Measurements from ENCODE around the gene HMCN2.

HMCN2 gene

GRCh38 chr9:130467316-130467715 lies 201.8 kb downstream of the HMCN2 start:
- H3K9ac ChIP-seq (ENCODE audit: low read depth in 1 of 2, low read length in 2 of 2) = no peak overlapping the region
- no peak overlapping the region for H3K27ac ChIP-seq (ENCODE audit: low read depth in 2 of 2, low read length in 2 of 2)
- H3K27me3 ChIP-seq (ENCODE audit: control insufficient read depth in 2 of 2, insufficient read depth in 2 of 2, low read length in 2 of 2) = no peaks in the 10 kb centered on the region
- no peaks in the 10 kb centered on the region for H3K36me3 ChIP-seq (ENCODE audit: control insufficient read depth in 2 of 2, insufficient read depth in 2 of 2, low read length in 2 of 2)
- H3K4me3 ChIP-seq (ENCODE audit: low read length in 2 of 2) = no peak overlapping the region
- H3K4me1 ChIP-seq (ENCODE audit: control insufficient read depth in 2 of 2, insufficient read depth in 2 of 2, low read length in 2 of 2) = no peaks in the 10 kb centered on the region
- H3K9me3 ChIP-seq (ENCODE audit: control insufficient read depth in 2 of 2, low read length in 2 of 2) = no peaks in the 10 kb centered on the region

- Histone ChIP-seq H3K4me3 (ENCODE audit: low read length in 2 of 2) (no peak overlapping the region), H3K27ac (ENCODE audit: low read depth in 2 of 2, low read length in 2 of 2) (no peak overlapping the region), H3K9ac (ENCODE audit: low read depth in 1 of 2, low read length in 2 of 2) (no peak overlapping the region), H3K4me1 (ENCODE audit: control insufficient read depth in 2 of 2, insufficient read depth in 2 of 2, low read length in 2 of 2) (no peaks in the 10 kb centered on the region), H3K9me3 (ENCODE audit: control insufficient read depth in 2 of 2, low read length in 2 of 2) (no peaks in the 10 kb centered on the region), H3K27me3 (ENCODE audit: control insufficient read depth in 2 of 2, insufficient read depth in 2 of 2, low read length in 2 of 2) (no peaks in the 10 kb centered on the region), H3K36me3 (ENCODE audit: control insufficient read depth in 2 of 2, insufficient read depth in 2 of 2, low read length in 2 of 2) (no peaks in the 10 kb centered on the region)
Observed at GRCh38 chr9:130468566-130468965, 203.0 kb downstream of the HMCN2 start.

GRCh38 chr9:130470269-130470668 lies 204.7 kb downstream of the HMCN2 start:
- Histone ChIP-seq H3K9me3 (ENCODE audit: control insufficient read depth in 2 of 2, low read length in 2 of 2) (no peaks in the 10 kb centered on the region), H3K9ac (ENCODE audit: low read depth in 1 of 2, low read length in 2 of 2) (no peak overlapping the region), H3K4me3 (ENCODE audit: low read length in 2 of 2) (no peak overlapping the region), H3K4me1 (ENCODE audit: control insufficient read depth in 2 of 2, insufficient read depth in 2 of 2, low read length in 2 of 2) (no peaks in the 10 kb centered on the region), H3K36me3 (ENCODE audit: control insufficient read depth in 2 of 2, insufficient read depth in 2 of 2, low read length in 2 of 2) (no peaks in the 10 kb centered on the region), H3K27me3 (ENCODE audit: control insufficient read depth in 2 of 2, insufficient read depth in 2 of 2, low read length in 2 of 2) (no peaks in the 10 kb centered on the region), H3K27ac (ENCODE audit: low read depth in 2 of 2, low read length in 2 of 2) (no peak overlapping the region)

GRCh38 chr9:130470950-130471349 lies 205.4 kb downstream of the HMCN2 start:
- Histone ChIP-seq H3K4me1 (ENCODE audit: control insufficient read depth in 2 of 2, insufficient read depth in 2 of 2, low read length in 2 of 2) (no peaks in the 10 kb centered on the region), H3K36me3 (ENCODE audit: control insufficient read depth in 2 of 2, insufficient read depth in 2 of 2, low read length in 2 of 2) (no peaks in the 10 kb centered on the region), H3K27me3 (ENCODE audit: control insufficient read depth in 2 of 2, insufficient read depth in 2 of 2, low read length in 2 of 2) (no peaks in the 10 kb centered on the region), H3K4me3 (ENCODE audit: low read length in 2 of 2) (no peak overlapping the region), H3K9ac (ENCODE audit: low read depth in 1 of 2, low read length in 2 of 2) (no peak overlapping the region), H3K27ac (ENCODE audit: low read depth in 2 of 2, low read length in 2 of 2) (no peak overlapping the region), H3K9me3 (ENCODE audit: control insufficient read depth in 2 of 2, low read length in 2 of 2) (no peaks in the 10 kb centered on the region)

GRCh38 chr9:130471411-130472183 lies 206.0 kb downstream of the HMCN2 start:
- no peaks in the 10 kb centered on the region for H3K36me3 ChIP-seq (ENCODE audit: control insufficient read depth in 2 of 2, insufficient read depth in 2 of 2, low read length in 2 of 2)
- no peaks in the 10 kb centered on the region for H3K27me3 ChIP-seq (ENCODE audit: control insufficient read depth in 2 of 2, insufficient read depth in 2 of 2, low read length in 2 of 2)
- no peak overlapping the region for H3K9ac ChIP-seq (ENCODE audit: low read depth in 1 of 2, low read length in 2 of 2)
- H3K9me3 ChIP-seq (ENCODE audit: control insufficient read depth in 2 of 2, low read length in 2 of 2) = no peaks in the 10 kb centered on the region
- no peak overlapping the region for H3K4me3 ChIP-seq (ENCODE audit: low read length in 2 of 2)
- H3K27ac ChIP-seq (ENCODE audit: low read depth in 2 of 2, low read length in 2 of 2) = no peak overlapping the region
- H3K4me1 ChIP-seq (ENCODE audit: control insufficient read depth in 2 of 2, insufficient read depth in 2 of 2, low read length in 2 of 2) = no peaks in the 10 kb centered on the region

GRCh38 chr9:130472184-130472705 lies 206.7 kb downstream of the HMCN2 start:
- Histone ChIP-seq H3K36me3 (ENCODE audit: control insufficient read depth in 2 of 2, insufficient read depth in 2 of 2, low read length in 2 of 2) (peaks cover 0 to 3% of the 10 kb centered on the region in 2 donors), H3K4me1 (ENCODE audit: control insufficient read depth in 2 of 2, insufficient read depth in 2 of 2, low read length in 2 of 2) (no peaks in the 10 kb centered on the region), H3K27me3 (ENCODE audit: control insufficient read depth in 2 of 2, insufficient read depth in 2 of 2, low read length in 2 of 2) (no peaks in the 10 kb centered on the region)

GRCh38 chr9:130473009-130473408 lies 207.4 kb downstream of the HMCN2 start:
- H3K9ac ChIP-seq (ENCODE audit: low read depth in 1 of 2, low read length in 2 of 2) = no peak overlapping the region
- H3K27me3 ChIP-seq (ENCODE audit: control insufficient read depth in 2 of 2, insufficient read depth in 2 of 2, low read length in 2 of 2) = no peaks in the 10 kb centered on the region
- H3K9me3 ChIP-seq (ENCODE audit: control insufficient read depth in 2 of 2, low read length in 2 of 2) = no peaks in the 10 kb centered on the region
- H3K4me1 ChIP-seq (ENCODE audit: control insufficient read depth in 2 of 2, insufficient read depth in 2 of 2, low read length in 2 of 2) = no peaks in the 10 kb centered on the region
- peaks cover 0 to 3% of the 10 kb centered on the region in 2 donors for H3K36me3 ChIP-seq (ENCODE audit: control insufficient read depth in 2 of 2, insufficient read depth in 2 of 2, low read length in 2 of 2)
- H3K27ac ChIP-seq (ENCODE audit: low read depth in 2 of 2, low read length in 2 of 2) = no peak overlapping the region
- H3K4me3 ChIP-seq (ENCODE audit: low read length in 2 of 2) = no peak overlapping the region

More at GRCh38 chr9:130472184-130472705, 206.7 kb downstream of the HMCN2 start:
- no peak overlapping the region for H3K9ac ChIP-seq (ENCODE audit: low read depth in 1 of 2, low read length in 2 of 2)
- H3K9me3 ChIP-seq (ENCODE audit: control insufficient read depth in 2 of 2, low read length in 2 of 2) = no peaks in the 10 kb centered on the region
- no peak overlapping the region for H3K27ac ChIP-seq (ENCODE audit: low read depth in 2 of 2, low read length in 2 of 2)
- no peak overlapping the region for H3K4me3 ChIP-seq (ENCODE audit: low read length in 2 of 2)

GRCh38 chr9:130473566-130473965 lies 208.0 kb downstream of the HMCN2 start:
- no peaks in the 10 kb centered on the region for H3K4me1 ChIP-seq (ENCODE audit: control insufficient read depth in 2 of 2, insufficient read depth in 2 of 2, low read length in 2 of 2)
- H3K9me3 ChIP-seq (ENCODE audit: control insufficient read depth in 2 of 2, low read length in 2 of 2) = no peaks in the 10 kb centered on the region
- peaks cover 0 to 3% of the 10 kb centered on the region in 2 donors for H3K36me3 ChIP-seq (ENCODE audit: control insufficient read depth in 2 of 2, insufficient read depth in 2 of 2, low read length in 2 of 2)
- no peaks in the 10 kb centered on the region for H3K27me3 ChIP-seq (ENCODE audit: control insufficient read depth in 2 of 2, insufficient read depth in 2 of 2, low read length in 2 of 2)
- no peak overlapping the region for H3K9ac ChIP-seq (ENCODE audit: low read depth in 1 of 2, low read length in 2 of 2)
- no peak overlapping the region for H3K27ac ChIP-seq (ENCODE audit: low read depth in 2 of 2, low read length in 2 of 2)
- no peak overlapping the region for H3K4me3 ChIP-seq (ENCODE audit: low read length in 2 of 2)

- H3K9me3 ChIP-seq (ENCODE audit: control insufficient read depth in 2 of 2, low read length in 2 of 2) = no peaks in the 10 kb centered on the region
- H3K4me1 ChIP-seq (ENCODE audit: control insufficient read depth in 2 of 2, insufficient read depth in 2 of 2, low read length in 2 of 2) = no peaks in the 10 kb centered on the region
- H3K4me3 ChIP-seq (ENCODE audit: low read length in 2 of 2) = no peak overlapping the region
- H3K27ac ChIP-seq (ENCODE audit: low read depth in 2 of 2, low read length in 2 of 2) = no peak overlapping the region
- no peak overlapping the region for H3K9ac ChIP-seq (ENCODE audit: low read depth in 1 of 2, low read length in 2 of 2)
- H3K36me3 ChIP-seq (ENCODE audit: control insufficient read depth in 2 of 2, insufficient read depth in 2 of 2, low read length in 2 of 2) = peaks cover 0 to 3% of the 10 kb centered on the region in 2 donors
- H3K27me3 ChIP-seq (ENCODE audit: control insufficient read depth in 2 of 2, insufficient read depth in 2 of 2, low read length in 2 of 2) = no peaks in the 10 kb centered on the region
Observed at GRCh38 chr9:130474106-130474505, 208.5 kb downstream of the HMCN2 start.

GRCh38 chr9:130476151-130476730 lies 210.7 kb downstream of the HMCN2 start:
- Histone ChIP-seq H3K9me3 (ENCODE audit: control insufficient read depth in 2 of 2, low read length in 2 of 2) (no peaks in the 10 kb centered on the region), H3K4me3 (ENCODE audit: low read length in 2 of 2) (no peak overlapping the region), H3K27ac (ENCODE audit: low read depth in 2 of 2, low read length in 2 of 2) (no peak overlapping the region), H3K9ac (ENCODE audit: low read depth in 1 of 2, low read length in 2 of 2) (no peak overlapping the region), H3K4me1 (ENCODE audit: control insufficient read depth in 2 of 2, insufficient read depth in 2 of 2, low read length in 2 of 2) (no peaks in the 10 kb centered on the region), H3K36me3 (ENCODE audit: control insufficient read depth in 2 of 2, insufficient read depth in 2 of 2, low read length in 2 of 2) (peaks cover 0 to 3% of the 10 kb centered on the region in 2 donors), H3K27me3 (ENCODE audit: control insufficient read depth in 2 of 2, insufficient read depth in 2 of 2, low read length in 2 of 2) (no peaks in the 10 kb centered on the region)

Data from mucosa of rectum (tissue), 2 donors.